ENCODE data around the gene ZNF236.

DNA sequence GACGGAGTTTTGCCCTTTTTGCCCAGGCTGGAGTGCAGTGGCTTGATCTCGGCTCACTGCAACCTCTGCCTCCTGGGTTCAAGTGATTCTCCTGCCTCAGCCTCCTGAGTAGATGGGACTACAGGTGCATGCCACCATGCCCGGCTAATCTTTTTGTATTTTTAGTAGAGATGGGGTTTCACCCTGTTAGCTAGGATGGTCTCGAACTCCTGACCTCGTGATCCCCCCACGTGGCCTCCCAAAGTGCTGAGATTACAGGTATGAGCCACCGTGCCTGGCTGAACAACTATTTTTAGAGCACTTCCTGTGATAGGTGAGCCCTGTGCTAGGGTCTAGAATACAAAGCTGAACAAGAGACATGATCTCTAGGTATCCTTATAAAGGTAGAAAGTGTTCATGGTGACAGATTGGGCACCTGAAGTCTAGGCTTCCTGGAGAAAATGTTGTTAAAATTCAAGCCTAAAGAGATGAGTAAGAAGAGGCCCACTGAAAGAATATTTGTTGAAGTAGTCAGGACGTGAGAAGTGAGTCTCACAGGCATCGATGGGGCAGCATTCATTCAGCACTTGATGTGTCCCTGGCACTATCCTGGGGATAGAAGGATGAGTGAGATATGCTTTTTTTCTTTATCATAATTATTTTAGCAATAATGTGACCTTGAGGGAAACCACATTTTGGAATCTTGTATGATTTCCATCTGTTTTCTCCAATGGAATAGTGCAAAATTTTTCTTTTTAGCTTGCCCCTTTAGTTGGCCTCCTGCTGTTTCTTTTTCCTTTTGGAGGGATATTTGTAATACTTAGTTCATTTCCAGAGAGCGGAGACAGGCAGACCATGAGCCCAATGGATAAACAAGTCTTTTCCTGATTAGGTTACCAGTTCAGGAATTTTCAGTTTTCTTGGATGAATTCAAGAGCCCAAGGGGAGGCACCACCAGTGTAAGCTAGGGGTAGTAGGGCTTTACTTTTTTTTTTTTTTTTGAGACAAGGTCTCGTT is 5.1 kb downstream of the ZNF236 start:
- TF ChIP-seq, protein P1, sequence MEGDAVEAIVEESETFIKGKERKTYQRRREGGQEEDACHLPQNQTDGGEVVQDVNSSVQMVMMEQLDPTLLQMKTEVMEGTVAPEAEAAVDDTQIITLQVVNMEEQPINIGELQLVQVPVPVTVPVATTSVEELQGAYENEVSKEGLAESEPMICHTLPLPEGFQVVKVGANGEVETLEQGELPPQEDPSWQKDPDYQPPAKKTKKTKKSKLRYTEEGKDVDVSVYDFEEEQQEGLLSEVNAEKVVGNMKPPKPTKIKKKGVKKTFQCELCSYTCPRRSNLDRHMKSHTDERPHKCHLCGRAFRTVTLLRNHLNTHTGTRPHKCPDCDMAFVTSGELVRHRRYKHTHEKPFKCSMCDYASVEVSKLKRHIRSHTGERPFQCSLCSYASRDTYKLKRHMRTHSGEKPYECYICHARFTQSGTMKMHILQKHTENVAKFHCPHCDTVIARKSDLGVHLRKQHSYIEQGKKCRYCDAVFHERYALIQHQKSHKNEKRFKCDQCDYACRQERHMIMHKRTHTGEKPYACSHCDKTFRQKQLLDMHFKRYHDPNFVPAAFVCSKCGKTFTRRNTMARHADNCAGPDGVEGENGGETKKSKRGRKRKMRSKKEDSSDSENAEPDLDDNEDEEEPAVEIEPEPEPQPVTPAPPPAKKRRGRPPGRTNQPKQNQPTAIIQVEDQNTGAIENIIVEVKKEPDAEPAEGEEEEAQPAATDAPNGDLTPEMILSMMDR (IDR thresholded peaks at IDR 0.05): no peak
- no peak for TF ChIP-seq POLR2AphosphoS5 (IDR thresholded peaks at IDR 0.05)
- no peak for TF ChIP-seq POLR2A (IDR thresholded peaks at IDR 0.05)
